Gastroesophageal sphincter (tissue), 4 donors: ENCODE results near the gene UNC5A. TPM values are rescaled to one million over a fixed set of nuclear protein-coding genes. Genes with fewer than 3 reads are reported as not detected.

ENCODE experiments used
- ATAC-seq: fragments of 150-250 bp; one replicate; pipeline ENCODE4 v1.9.1; 2016; ENCODE audit warnings: mild to moderate bottlenecking, moderate library complexity
- H3K27ac ChIP-seq, 4 donors: fragments of 200-600 bp; sonication (generic) in 3 of 4; 1 replicate in 3 of 4; 2 replicates in 1 of 4; pipeline ENCODE4 v1.5.1; 2016 to 2019
- H3K27me3 ChIP-seq: fragments of 200-600 bp; sonication (generic); one replicate; pipeline ENCODE4 v1.5.1; 2019
- H3K36me3 ChIP-seq, 2 donors: fragments of 200-600 bp; sonication (generic); one replicate each; pipeline ENCODE4 v1.5.1; 2019; ENCODE audit warnings: control low read depth in 1 of 2
- H3K4me1 ChIP-seq, 3 donors: fragments of 200-600 bp; sonication (generic); 1 replicate in 2 of 3; 2 replicates in 1 of 3; pipeline ENCODE4 v1.5.1; 2016 to 2019; ENCODE audit warnings: control low read depth in 2 of 3
- H3K4me3 ChIP-seq, 2 donors: fragments of 200-600 bp; sonication (generic); one replicate each; pipeline ENCODE4 v1.5.1; 2019; ENCODE audit warnings: mild to moderate bottlenecking in 1 of 2, moderate library complexity in 1 of 2
- H3K9me3 ChIP-seq, 3 donors: fragments of 200-600 bp; sonication (generic); one replicate each; pipeline ENCODE4 v1.5.1; 2017 to 2019; ENCODE audit warnings: control low read depth in 2 of 3
- EP300 ChIP-seq: sonication (generic); formaldehyde crosslinking; IDR thresholded peaks from one replicate; pipeline ENCODE4 v1.6.1; 2017; ENCODE audit warnings: antibody characterized with exemption, mild to moderate bottlenecking
- POLR2A ChIP-seq, 2 donors: fragments of 450-650 bp; IDR thresholded peaks; one replicate each; pipeline ENCODE4 v1.6.1; 2017; ENCODE audit warnings: antibody characterized with exemption in 2 of 2, mild to moderate bottlenecking in 2 of 2, moderate library complexity in 1 of 2
- POLR2AphosphoS5 ChIP-seq: sonication (generic); formaldehyde crosslinking; IDR thresholded peaks from one replicate; pipeline ENCODE4 v1.6.1; 2017; ENCODE audit warnings: antibody characterized with exemption
- WGBS, 2 donors: methylation state at CpG; one replicate each; pipeline ENCODE4 v1.1.5; 2018; ENCODE audit warnings: low coverage in 1 of 2; 5-methylcytosine and 5-hydroxymethylcytosine counted together
- total RNA-seq, 4 donors: library from RNA; depleted of rRNA; stranded (reverse); fragments of >200 nt; gene quantifications; one replicate each; pipeline ENCODE4 v1.1.0, GENCODE V29; 2016
- TF ChIP-seq, protein P1 (sequence below), 4 experiments: fragments of 200-600 bp in 2 of 4; fragments of 450-650 bp in 2 of 4; sonication (generic) in 1 of 4; IDR thresholded peaks; one replicate each; pipeline ENCODE4 v1.5.1; 2017 to 2019; ENCODE audit warnings: antibody characterized with exemption in 4 of 4, mild to moderate bottlenecking in 2 of 4, moderate library complexity in 2 of 4

UNC5A gene
- total RNA-seq, 4 donors from 2014 or later, result 0.27 TPM; not detected in 3

- WGBS, 2 donors, result no CpG with 5 or more reads among the region's 8 CpGs
- Histone ChIP-seq H3K36me3 (no peaks in the 10 kb centered on the region), H3K27me3 (peaks cover 79% of the 10 kb centered on the region), H3K4me1 (no peaks in the 10 kb centered on the region), H3K27ac (no peak overlapping the region), H3K4me3 (no peak overlapping the region), H3K9me3 (no peaks in the 10 kb centered on the region)
- no peak for ATAC-seq
- no peak for TF ChIP-seq POLR2AphosphoS5
- TF ChIP-seq, protein P1, sequence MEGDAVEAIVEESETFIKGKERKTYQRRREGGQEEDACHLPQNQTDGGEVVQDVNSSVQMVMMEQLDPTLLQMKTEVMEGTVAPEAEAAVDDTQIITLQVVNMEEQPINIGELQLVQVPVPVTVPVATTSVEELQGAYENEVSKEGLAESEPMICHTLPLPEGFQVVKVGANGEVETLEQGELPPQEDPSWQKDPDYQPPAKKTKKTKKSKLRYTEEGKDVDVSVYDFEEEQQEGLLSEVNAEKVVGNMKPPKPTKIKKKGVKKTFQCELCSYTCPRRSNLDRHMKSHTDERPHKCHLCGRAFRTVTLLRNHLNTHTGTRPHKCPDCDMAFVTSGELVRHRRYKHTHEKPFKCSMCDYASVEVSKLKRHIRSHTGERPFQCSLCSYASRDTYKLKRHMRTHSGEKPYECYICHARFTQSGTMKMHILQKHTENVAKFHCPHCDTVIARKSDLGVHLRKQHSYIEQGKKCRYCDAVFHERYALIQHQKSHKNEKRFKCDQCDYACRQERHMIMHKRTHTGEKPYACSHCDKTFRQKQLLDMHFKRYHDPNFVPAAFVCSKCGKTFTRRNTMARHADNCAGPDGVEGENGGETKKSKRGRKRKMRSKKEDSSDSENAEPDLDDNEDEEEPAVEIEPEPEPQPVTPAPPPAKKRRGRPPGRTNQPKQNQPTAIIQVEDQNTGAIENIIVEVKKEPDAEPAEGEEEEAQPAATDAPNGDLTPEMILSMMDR (IDR thresholded peaks at IDR 0.05), result no peak
- no peak for TF ChIP-seq POLR2A (IDR thresholded peaks at IDR 0.05)
- no peak for TF ChIP-seq EP300
Measured at GRCh38 chr5:176802116-176802784, 8.1 kb upstream of the UNC5A start.

- Histone ChIP-seq H3K9me3 (no peaks in the 10 kb centered on the region), H3K4me1 (no peaks in the 10 kb centered on the region), H3K27ac (no peak overlapping the region), H3K4me3 (no peak overlapping the region), H3K27me3 (peaks cover 79% of the 10 kb centered on the region), H3K36me3 (no peaks in the 10 kb centered on the region)
- no peak for ATAC-seq
- WGBS, 2 donors, result 36 to 54% methylated on average over 9 to 14 of the region's 24 CpGs
- TF ChIP-seq POLR2A (IDR thresholded peaks at IDR 0.05), result no peak
- no peak for TF ChIP-seq EP300
- no peak for TF ChIP-seq POLR2AphosphoS5
- TF ChIP-seq, protein P1 (IDR thresholded peaks at IDR 0.05), result no peak
Measured at GRCh38 chr5:176803068-176803942, 7.1 kb upstream of the UNC5A start.

- peaks cover 79% of the 10 kb centered on the region for H3K27me3 ChIP-seq
- 36 to 61% methylated on average over 5 to 8 of the region's 8 CpGs for WGBS, 2 donors
- H3K9me3 ChIP-seq, result no peaks in the 10 kb centered on the region
- no peaks in the 10 kb centered on the region for H3K36me3 ChIP-seq
- no peak for ATAC-seq
- H3K27ac ChIP-seq, result no peak overlapping the region
- TF ChIP-seq POLR2AphosphoS5 (no peak), EP300 (no peak), POLR2A (IDR thresholded peaks at IDR 0.05) (no peak)
- TF ChIP-seq, protein P1 (IDR thresholded peaks at IDR 0.05), result no peak
- no peaks in the 10 kb centered on the region for H3K4me1 ChIP-seq
- H3K4me3 ChIP-seq, result no peak overlapping the region
Measured at GRCh38 chr5:176803943-176804498, 6.3 kb upstream of the UNC5A start.

- no peak overlapping the region for H3K27ac ChIP-seq
- no peak overlapping the region for H3K4me3 ChIP-seq
- no peaks in the 10 kb centered on the region for H3K9me3 ChIP-seq
- no peak for ATAC-seq
- H3K27me3 ChIP-seq, result peaks cover 88% of the 10 kb centered on the region
- WGBS, 2 donors, result 0% methylated on average over 1 of the region's 1 CpG
- TF ChIP-seq POLR2A (IDR thresholded peaks at IDR 0.05), result no peak
- TF ChIP-seq, protein P1 (IDR thresholded peaks at IDR 0.05), result no peak
- TF ChIP-seq POLR2AphosphoS5, result no peak
- TF ChIP-seq EP300, result no peak
- H3K36me3 ChIP-seq, result no peaks in the 10 kb centered on the region
- H3K4me1 ChIP-seq, result peaks cover 0 to 18% (median 11%) of the 10 kb centered on the region in 3 donors
Measured at GRCh38 chr5:176806137-176806536, 4.2 kb upstream of the UNC5A start.
